Measurements from ENCODE around the gene TREML1.
A peak's percentile ranks its signal among the peaks of the same experiment; 100 is the strongest.

Gene TREML1

GRCh38 chr6:41177287-41177686 lies 23.1 kb upstream of the TREML1 start:
- no peak for DNase-seq

- no peak for DNase-seq
Observed at GRCh38 chr6:41176189-41176588, 22.0 kb upstream of the TREML1 start.

- DNase-seq, result no peak
Observed at GRCh38 chr6:41175084-41175483, 20.9 kb upstream of the TREML1 start.

- DNase-seq, result no peak
Observed at GRCh38 chr6:41174610-41175009, 20.5 kb upstream of the TREML1 start.

- no peak for DNase-seq
Observed at GRCh38 chr6:41171908-41172307, 17.8 kb upstream of the TREML1 start.

- DNase-seq, result no peak
Observed at GRCh38 chr6:41170547-41171160, 16.5 kb upstream of the TREML1 start.

GRCh38 chr6:41167173-41167963 lies 13.2 kb upstream of the TREML1 start:
- no peak for DNase-seq

- no peak for DNase-seq
Observed at GRCh38 chr6:41164551-41165120, 10.5 kb upstream of the TREML1 start.

GRCh38 chr6:41163419-41163717 lies 9.2 kb upstream of the TREML1 start:
- no peak for DNase-seq

GRCh38 chr6:41162687-41163418 lies 8.7 kb upstream of the TREML1 start, which contains the start of gene TREM2:
TSS of gene TREM2 (minus strand) at chr6:41163116. CDS start at chr6:41163082, 34 bp downstream.
- DNase-seq, result no peak

GRCh38 chr6:41161851-41162552 lies 7.9 kb upstream of the TREML1 start:
- no peak for DNase-seq

GRCh38 chr6:41161380-41161779 lies 7.2 kb upstream of the TREML1 start:
- no peak for DNase-seq

GRCh38 chr6:41160933-41161332 lies 6.8 kb upstream of the TREML1 start:
- no peak for DNase-seq

GRCh38 chr6:41159415-41160082 lies 5.4 kb upstream of the TREML1 start:
- DNase-seq, result no peak

GRCh38 chr6:41157323-41157722 lies 3.2 kb upstream of the TREML1 start:
- peak; percentile 51 for DNase-seq

- no peak for DNase-seq
Observed at GRCh38 chr6:41156771-41157170, 2.6 kb upstream of the TREML1 start.

GRCh38 chr6:41156001-41156400 lies 1.9 kb upstream of the TREML1 start:
- DNase-seq, result no peak

- DNase-seq, result no peak
Observed at GRCh38 chr6:41155132-41155805, 1.1 kb upstream of the TREML1 start.

- DNase-seq, result no peak
Observed at GRCh38 chr6:41153451-41153850, 696 bp downstream of the TREML1 start.

GRCh38 chr6:41150671-41151070 lies 3.5 kb downstream of the TREML1 start:
- DNase-seq, result no peak

GRCh38 chr6:41147917-41148316 lies 6.2 kb downstream of the TREML1 start:
- no peak for DNase-seq

GRCh38 chr6:41136911-41137310 lies 17.2 kb downstream of the TREML1 start:
- no peak for DNase-seq

Measured in CD4-positive, alpha-beta T cell treated with Interferon gamma for 1 hour (primary cell).